Right lobe of liver (tissue), 6 donors: ENCODE data around the gene NR2F6. TPM values are rescaled to one million over a fixed set of nuclear protein-coding genes. Genes with fewer than 3 reads are reported as not detected.

ENCODE experiments used
- ATAC-seq, 4 donors: fragments of 200-7000 bp; cut with Tn5 transposase; one replicate each; pipeline ENCODE4 v1.9.1; 2020; ENCODE audit warnings: mild to moderate bottlenecking in 4 of 4, moderate library complexity in 4 of 4
- DNase-seq, 3 donors: peaks; one replicate each; pipeline ENCODE4 v3.0.0-alpha.2; 2020
- H3K27ac ChIP-seq, 3 donors: fragments of 200-600 bp; one replicate each; pipeline ENCODE4 v1.8.0; 2022
- H3K27me3 ChIP-seq, 2 donors: fragments of 200-600 bp; one replicate each; pipeline ENCODE4 v1.8.0; 2022
- H3K36me3 ChIP-seq, 4 donors: fragments of 200-600 bp; sonication (generic) in 1 of 4; one replicate each; pipeline versions ENCODE4 v1.5.1 to v1.8.0; 2017 to 2022; ENCODE audit warnings: control low read depth in 1 of 4
- H3K4me1 ChIP-seq, 4 donors: fragments of 200-600 bp; sonication (generic) in 1 of 4; one replicate each; pipeline versions ENCODE4 v1.5.1 to v1.8.0; 2017 to 2022; ENCODE audit warnings: control low read depth in 1 of 4
- H3K4me3 ChIP-seq, 3 donors: fragments of 200-600 bp; one replicate each; pipeline ENCODE4 v1.8.0; 2022
- H3K9me3 ChIP-seq, 4 donors: fragments of 200-600 bp; sonication (generic) in 1 of 4; one replicate each; pipeline versions ENCODE4 v1.5.1 to v1.8.0; 2017 to 2022; ENCODE audit warnings: control low read depth in 1 of 4
- POLR2A ChIP-seq: fragments of 450-650 bp; IDR thresholded peaks from one replicate; pipeline ENCODE4 v1.6.1; 2017; ENCODE audit warnings: antibody characterized with exemption, mild to moderate bottlenecking
- WGBS: methylation state at CpG from one replicate; pipeline ENCODE4 v1.1.6; 2018; ENCODE audit warnings: low coverage, low lambda C conversion rate; ENCODE audit not compliant: insufficient coverage; ENCODE audit errors: missing lambda C conversion rate; 5-methylcytosine and 5-hydroxymethylcytosine counted together
- intact Hi-C, 2 donors: fragments of 100-400 bp; cut with DNase I; formaldehyde crosslinking; loops; one replicate each; pipeline versions ENCODE4 v1.11.2 to v1.14.1; 2022
- total RNA-seq, 6 experiments: library from RNA; depleted of rRNA in 2 of 6; stranded (reverse); fragments of >200 nt in 2 of 6; fragmentation: NEBNext Ultra II Directional in 3 of 6; extraction: Animal tissue kit (Norgen Biotek cat#: 25700) in 3 of 6; gene quantifications; one replicate each; pipeline versions ENCODE4 v1.1.0 to v1.2.4, GENCODE V29; 2016 to 2023
- TF ChIP-seq, protein P1 (sequence below), 4 donors: fragments of 200-600 bp in 3 of 4; fragments of 450-650 bp in 1 of 4; IDR thresholded peaks; one replicate each; pipeline versions ENCODE4 v1.5.1 to v1.8.0; 2016 to 2022; ENCODE audit warnings: antibody characterized with exemption in 4 of 4, mild to moderate bottlenecking in 2 of 4
- donor health status: DM: no; HTN: yes; CAD: no.
- donor health status: DM: no; HTN: no; CAD: no.
- donor health status: DM: no; HTN: no; CAD: no.
- donor health status: DM: no; HTN: yes; CAD: no.
- donor health status: DM: no; HTN: yes; CAD: no.

Gene NR2F6
- total RNA-seq, 6 experiments from 2014 or later, result 48.5 to 105 (median 80.9) TPM

DNA sequence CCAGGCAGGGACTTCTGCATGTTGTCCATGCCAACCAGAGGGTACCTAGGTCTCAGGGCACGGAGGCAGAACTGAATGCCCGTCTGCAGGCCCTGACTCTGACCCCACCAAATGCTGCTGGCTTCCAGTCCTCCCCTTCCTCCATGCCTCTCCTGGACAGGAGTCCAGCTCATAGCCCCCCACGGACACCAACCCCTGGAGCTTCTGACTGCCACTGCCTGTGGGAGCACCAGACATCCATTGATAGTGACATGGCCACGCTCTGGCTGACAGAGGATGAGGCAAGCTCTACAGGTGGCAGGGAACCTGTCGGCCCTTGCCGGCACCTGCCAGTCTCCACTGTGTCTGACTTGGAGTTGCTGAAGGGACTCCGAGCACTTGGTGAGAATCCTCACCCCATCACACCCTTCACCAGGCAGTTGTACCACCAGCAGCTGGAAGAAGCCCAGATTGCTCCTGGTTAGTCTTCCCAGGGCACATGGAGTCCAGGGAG is 37.8 kb upstream of the NR2F6 start:
- intact Hi-C loops, result loop anchor here (5.0 to 10.0 kb wide), 2 partner anchors 216 to 219 kb away; no protein-coding TSS in a partner anchor
- Histone ChIP-seq H3K27me3 (no peaks in the 10 kb centered on the region), H3K4me3 (no peak overlapping the region), H3K4me1 (peaks cover 0 to 14% (median 6%) of the 10 kb centered on the region in 4 donors), H3K27ac (no peak overlapping the region), H3K9me3 (no peaks in the 10 kb centered on the region), H3K36me3 (no peaks in the 10 kb centered on the region)
- TF ChIP-seq POLR2A, result no peak
- TF ChIP-seq, protein P1, sequence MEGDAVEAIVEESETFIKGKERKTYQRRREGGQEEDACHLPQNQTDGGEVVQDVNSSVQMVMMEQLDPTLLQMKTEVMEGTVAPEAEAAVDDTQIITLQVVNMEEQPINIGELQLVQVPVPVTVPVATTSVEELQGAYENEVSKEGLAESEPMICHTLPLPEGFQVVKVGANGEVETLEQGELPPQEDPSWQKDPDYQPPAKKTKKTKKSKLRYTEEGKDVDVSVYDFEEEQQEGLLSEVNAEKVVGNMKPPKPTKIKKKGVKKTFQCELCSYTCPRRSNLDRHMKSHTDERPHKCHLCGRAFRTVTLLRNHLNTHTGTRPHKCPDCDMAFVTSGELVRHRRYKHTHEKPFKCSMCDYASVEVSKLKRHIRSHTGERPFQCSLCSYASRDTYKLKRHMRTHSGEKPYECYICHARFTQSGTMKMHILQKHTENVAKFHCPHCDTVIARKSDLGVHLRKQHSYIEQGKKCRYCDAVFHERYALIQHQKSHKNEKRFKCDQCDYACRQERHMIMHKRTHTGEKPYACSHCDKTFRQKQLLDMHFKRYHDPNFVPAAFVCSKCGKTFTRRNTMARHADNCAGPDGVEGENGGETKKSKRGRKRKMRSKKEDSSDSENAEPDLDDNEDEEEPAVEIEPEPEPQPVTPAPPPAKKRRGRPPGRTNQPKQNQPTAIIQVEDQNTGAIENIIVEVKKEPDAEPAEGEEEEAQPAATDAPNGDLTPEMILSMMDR (IDR thresholded peaks at IDR 0.05), result no peak
- DNase-seq (no peak), ATAC-seq (no peak)
- WGBS, result 60% methylated on average over 1 of the region's 7 CpGs

DNA sequence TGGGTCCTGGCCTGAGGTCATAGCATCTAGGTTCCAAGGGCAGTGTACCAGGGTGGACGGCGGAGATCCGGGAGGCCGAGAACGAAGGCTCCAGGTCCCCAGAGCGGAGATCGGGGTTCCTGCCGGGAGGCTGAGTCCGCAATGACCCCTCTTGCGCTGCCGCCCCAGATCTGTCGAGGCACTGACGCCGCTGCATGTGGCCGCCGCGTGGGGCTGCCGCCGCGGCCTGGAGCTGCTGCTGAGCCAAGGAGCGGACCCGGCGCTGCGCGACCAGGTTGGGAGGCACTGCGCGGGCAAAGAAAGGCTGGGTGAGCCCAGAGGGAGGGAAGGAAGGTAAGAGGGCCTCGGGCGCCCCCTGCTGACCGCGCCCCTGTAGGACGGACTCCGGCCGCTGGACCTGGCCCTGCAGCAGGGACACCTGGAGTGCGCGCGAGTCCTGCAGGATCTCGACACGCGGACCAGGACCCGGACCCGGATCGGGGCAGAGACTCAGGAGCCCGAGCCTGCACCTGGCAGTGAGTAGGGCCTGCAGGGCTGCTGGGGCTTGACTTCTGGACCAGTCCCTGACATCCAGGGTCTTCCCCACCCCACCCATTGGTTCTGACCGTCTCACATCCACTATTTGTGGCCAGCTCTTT is 36.9 kb upstream of the NR2F6 start:
- 16% methylated on average over 5 of the region's 45 CpGs for WGBS
- peak; percentile 86 to 89 (median 86) for DNase-seq
- TF ChIP-seq, protein P1 (IDR thresholded peaks at IDR 0.05), result peak; percentile 93 to 99 (median 94)
- TF ChIP-seq POLR2A, result no peak
- Histone ChIP-seq H3K4me1 (peaks cover 0 to 14% (median 6%) of the 10 kb centered on the region in 4 donors), H3K9me3 (no peaks in the 10 kb centered on the region), H3K4me3 (peak overlapping the region in 2 of 3 donors; percentile 25 to 38), H3K36me3 (peaks cover 0 to 2% (median 0%) of the 10 kb centered on the region in 4 donors), H3K27ac (no peak overlapping the region), H3K27me3 (no peaks in the 10 kb centered on the region)
- ATAC-seq, result peak; percentile 97 to 100 (median 98)
- intact Hi-C loops, result loop anchor here (5.0 to 10.0 kb wide), 2 partner anchors 215 to 218 kb away; no protein-coding TSS in a partner anchor

- H3K9me3 ChIP-seq, result no peaks in the 10 kb centered on the region
- DNase-seq (peak; percentile 44 to 63 (median 50)), ATAC-seq (peak in 3 of 4 donors; percentile 13 to 15 (median 14))
- TF ChIP-seq, protein P1 (IDR thresholded peaks at IDR 0.05), result no peak
- TF ChIP-seq POLR2A, result no peak
- peaks cover 0 to 14% (median 6%) of the 10 kb centered on the region in 4 donors for H3K4me1 ChIP-seq
- H3K4me3 ChIP-seq, result peak within 1 kb of the TSS; percentile 14 to 38 (median 25)
- H3K36me3 ChIP-seq, result peaks cover 0 to 6% (median 0%) of the 10 kb centered on the region in 4 donors
- intact Hi-C loops, result loop anchor here (5.0 to 10.0 kb wide), 2 partner anchors 214 to 217 kb away; no protein-coding TSS in a partner anchor
- 33% methylated on average over 5 of the region's 75 CpGs for WGBS
- H3K27me3 ChIP-seq, result no peaks in the 10 kb centered on the region
- no peak within 1 kb of the TSS for H3K27ac ChIP-seq
These were observed 35.9 kb upstream of the NR2F6 start, which contains the start of gene ANKLE1 for GRCh38 chr19:17281391-17282304. Gene ANKLE1 (plus strand): TSS chr19:17281901. CDS start chr19:17281921, 20 bp downstream.

DNA sequence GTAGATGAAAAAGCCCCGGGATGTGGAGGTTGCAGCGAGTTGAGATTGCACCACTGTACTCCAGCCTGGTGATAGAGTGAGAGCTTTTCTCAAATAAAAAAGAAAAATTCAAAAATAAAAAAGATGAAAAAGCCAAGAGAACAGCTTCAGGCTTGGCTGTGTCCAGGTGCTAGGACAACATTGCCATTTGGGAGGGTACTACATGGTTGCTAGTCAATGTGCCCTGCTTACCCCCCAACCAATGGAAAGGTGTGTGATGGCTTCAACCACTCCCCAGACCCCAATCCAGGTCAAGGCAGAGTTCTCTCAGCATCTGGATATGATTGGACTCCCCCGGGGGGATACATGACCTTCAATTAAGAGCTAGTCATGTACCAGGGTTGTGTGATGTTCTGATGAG is 33.7 kb upstream of the NR2F6 start:
- Histone ChIP-seq H3K27ac (no peak overlapping the region), H3K9me3 (no peaks in the 10 kb centered on the region), H3K27me3 (no peaks in the 10 kb centered on the region), H3K4me1 (peaks cover 0 to 14% (median 6%) of the 10 kb centered on the region in 4 donors), H3K4me3 (no peak overlapping the region), H3K36me3 (peaks cover 0 to 16% (median 0%) of the 10 kb centered on the region in 4 donors)
- 71% methylated on average over 3 of the region's 3 CpGs for WGBS
- ATAC-seq, result no peak
- DNase-seq, result no peak
- intact Hi-C loops, result no loop called here
- TF ChIP-seq, protein P1 (IDR thresholded peaks at IDR 0.05), result no peak
- no peak for TF ChIP-seq POLR2A
